GM23338 (cell line): ENCODE results near the gene PPP1R9B. TPM values are rescaled to one million over a fixed set of nuclear protein-coding genes. Genes with fewer than 3 reads are reported as not detected.

ENCODE experiments used
- ATAC-seq: fragments of 200-7000 bp; cut with Tn5 transposase; 3 replicates; pipeline ENCODE4 v1.9.1; 2020
- DNase-seq: peaks from one replicate; pipeline ENCODE4 v3.0.0-alpha.2; 2015; ENCODE audit warnings: low spot score
- H2AFZ ChIP-seq: fragments of 200-600 bp; sonication (generic); 2 replicates; pipeline ENCODE4 v1.8.0; 2016; ENCODE audit warnings: antibody characterized with exemption, mild to moderate bottlenecking, moderate library complexity
- H3F3A ChIP-seq: fragments of 200-600 bp; sonication (generic); replicated peaks from 2 replicates; pipeline ENCODE4 v1.8.0; 2017; ENCODE audit warnings: antibody characterized with exemption, mixed run types, low read depth
- H3K27ac ChIP-seq: fragments of 200-600 bp; sonication (generic); 2 replicates; pipeline ENCODE4 v1.6.1; 2016; ENCODE audit warnings: low read depth
- H3K27me3 ChIP-seq: fragments of 200-600 bp; sonication (generic); 2 replicates; pipeline ENCODE4 v1.8.0; 2016; ENCODE audit warnings: mild to moderate bottlenecking, mixed run types, moderate library complexity; ENCODE audit not compliant: insufficient read depth
- H3K36me3 ChIP-seq: fragments of 200-600 bp; sonication (generic); 2 replicates; pipeline ENCODE4 v1.8.0; 2016; ENCODE audit warnings: mild to moderate bottlenecking; ENCODE audit not compliant: insufficient read depth
- H3K4me1 ChIP-seq: fragments of 200-600 bp; sonication (generic); 2 replicates; pipeline ENCODE4 v1.8.0; 2016; ENCODE audit warnings: mild to moderate bottlenecking, moderate library complexity; ENCODE audit not compliant: insufficient read depth
- H3K4me2 ChIP-seq: fragments of 200-600 bp; sonication (generic); 2 replicates; pipeline ENCODE4 v1.7.1; 2017; ENCODE audit warnings: mixed run types
- H3K4me3 ChIP-seq: fragments of 200-600 bp; sonication (generic); 2 replicates; pipeline ENCODE4 v1.6.1; 2016; ENCODE audit warnings: mixed run types
- H3K79me2 ChIP-seq: fragments of 200-600 bp; sonication (generic); replicated peaks from 2 replicates; pipeline ENCODE4 v1.8.0; 2017; ENCODE audit warnings: mild to moderate bottlenecking; ENCODE audit not compliant: insufficient read depth
- H3K9me2 ChIP-seq: fragments of 200-600 bp; sonication (generic); 2 replicates; pipeline ENCODE4 v1.8.0; 2017; ENCODE audit not compliant: insufficient read depth
- H4K20me1 ChIP-seq: fragments of 200-600 bp; sonication (generic); replicated peaks from 2 replicates; pipeline ENCODE4 v1.8.0; 2017; ENCODE audit warnings: mild to moderate bottlenecking; ENCODE audit not compliant: insufficient read depth
- H3K27ac Mint-ChIP-seq: 2 replicates; pipeline ENCODE4 v1.8.0; 2020; ENCODE audit warnings: inconsistent platforms, mild to moderate bottlenecking, moderate library complexity, mixed read lengths
- H3K27me3 Mint-ChIP-seq: 3 replicates; pipeline ENCODE4 v1.8.0; 2022; ENCODE audit warnings: low read depth, mild to moderate bottlenecking, moderate library complexity, mixed read lengths, inconsistent platforms; ENCODE audit not compliant: insufficient read depth, poor library complexity
- H3K36me3 Mint-ChIP-seq: 3 replicates; pipeline ENCODE4 v1.8.0; 2021; ENCODE audit warnings: low read depth, mild to moderate bottlenecking, inconsistent platforms, moderate library complexity, mixed read lengths
- H3K4me1 Mint-ChIP-seq: 3 replicates; pipeline ENCODE4 v1.8.0; 2020; ENCODE audit warnings: mild to moderate bottlenecking, inconsistent platforms, mixed read lengths
- H3K4me3 Mint-ChIP-seq: 3 replicates; pipeline ENCODE4 v1.8.0; 2021; ENCODE audit warnings: moderate library complexity, mild to moderate bottlenecking, inconsistent platforms, mixed read lengths
- H3K9me3 Mint-ChIP-seq: 3 replicates; pipeline ENCODE4 v1.8.0; 2020; ENCODE audit warnings: moderate library complexity, mild to moderate bottlenecking, inconsistent platforms, mixed read lengths
- CREB1 ChIP-seq: fragments of 250-450 bp; sonication (Bioruptor Pico); IDR thresholded peaks from 2 replicates; pipeline ENCODE4 v1.5.0; 2020; ENCODE audit warnings: low read depth, mild to moderate bottlenecking, moderate library complexity
- EZH2 ChIP-seq: fragments of 200-600 bp; sonication (generic); IDR thresholded peaks from one replicate; pipeline ENCODE4 v1.8.0; 2017; ENCODE audit warnings: antibody characterized with exemption, mild to moderate bottlenecking, low read depth; ENCODE audit not compliant: unreplicated experiment
- EZH2phosphoT487 ChIP-seq: fragments of 200-600 bp; sonication (generic); IDR thresholded peaks from one replicate; pipeline ENCODE4 v1.8.1; 2018; ENCODE audit warnings: antibody characterized with exemption; ENCODE audit not compliant: unreplicated experiment
- JUNB ChIP-seq: IDR thresholded peaks from one replicate; pipeline ENCODE4 v1.6.1; 2016; ENCODE audit warnings: antibody characterized with exemption; ENCODE audit not compliant: unreplicated experiment
- NANOG ChIP-seq: IDR thresholded peaks from 2 replicates; pipeline ENCODE4 v1.6.1; 2016; ENCODE audit warnings: antibody characterized with exemption, borderline replicate concordance
- POLR2AphosphoS5 ChIP-seq: IDR thresholded peaks from 2 replicates; pipeline ENCODE4 v1.6.1; 2016; ENCODE audit warnings: antibody characterized with exemption, low read depth
- STAT1 ChIP-seq: IDR thresholded peaks from one replicate; pipeline ENCODE4 v1.6.1; 2016; ENCODE audit warnings: antibody characterized with exemption; ENCODE audit not compliant: unreplicated experiment
- ZNF114 ChIP-seq: fragments of 250-450 bp; sonication (Bioruptor Pico); IDR thresholded peaks from 2 replicates; pipeline ENCODE4 v1.5.0; 2020; ENCODE audit warnings: mild to moderate bottlenecking, moderate library complexity
- ZNF331 ChIP-seq: fragments of 250-450 bp; sonication (Bioruptor Pico); IDR thresholded peaks from 2 replicates; pipeline ENCODE4 v1.5.0; 2020; ENCODE audit warnings: low read depth, mild to moderate bottlenecking, moderate library complexity
- polyA plus RNA-seq: library from polyadenylated mRNA; unstranded; fragments of >200 nt; fragmentation: Nextera tagmentation; extraction: Ambion mirVana; gene quantifications from 2 replicates; pipeline ENCODE4 v1.2.1, GENCODE V29; 2016
- total RNA-seq: library from RNA; depleted of rRNA; stranded (reverse); fragments of >200 nt; shearing (Covaris generic); gene quantifications from 2 replicates; pipeline ENCODE4 v1.2.3, GENCODE V29; 2014
- TF ChIP-seq, protein P1 (sequence below): IDR thresholded peaks from one replicate; pipeline ENCODE4 v1.6.1; 2018; ENCODE audit warnings: antibody characterized with exemption; ENCODE audit not compliant: unreplicated experiment
- TF ChIP-seq, protein P2 (sequence below): fragments of 250-450 bp; sonication (Bioruptor Pico); IDR thresholded peaks from 2 replicates; pipeline ENCODE4 v1.5.0; 2020; ENCODE audit warnings: mild to moderate bottlenecking, moderate library complexity
- TF ChIP-seq, protein P3 (sequence below): IDR thresholded peaks from 2 replicates; pipeline ENCODE4 v1.6.1; 2016; ENCODE audit warnings: antibody characterized with exemption
- TF ChIP-seq, protein P4 (sequence below), 2 experiments: fragments of 200-600 bp in 1 of 2; sonication (generic) in 1 of 2; conservative IDR thresholded peaks; 2 replicates each; pipeline versions ENCODE4 v1.5.1 to v1.6.1; 2016 to 2017; ENCODE audit warnings: antibody characterized with exemption in 2 of 2, low read depth in 2 of 2, mild to moderate bottlenecking in 2 of 2, moderate library complexity in 1 of 2

The PPP1R9B gene
- total and polyA plus RNA-seq, 2 experiments from 2014 or later: 2.1 to 10.5 TPM

DNA sequence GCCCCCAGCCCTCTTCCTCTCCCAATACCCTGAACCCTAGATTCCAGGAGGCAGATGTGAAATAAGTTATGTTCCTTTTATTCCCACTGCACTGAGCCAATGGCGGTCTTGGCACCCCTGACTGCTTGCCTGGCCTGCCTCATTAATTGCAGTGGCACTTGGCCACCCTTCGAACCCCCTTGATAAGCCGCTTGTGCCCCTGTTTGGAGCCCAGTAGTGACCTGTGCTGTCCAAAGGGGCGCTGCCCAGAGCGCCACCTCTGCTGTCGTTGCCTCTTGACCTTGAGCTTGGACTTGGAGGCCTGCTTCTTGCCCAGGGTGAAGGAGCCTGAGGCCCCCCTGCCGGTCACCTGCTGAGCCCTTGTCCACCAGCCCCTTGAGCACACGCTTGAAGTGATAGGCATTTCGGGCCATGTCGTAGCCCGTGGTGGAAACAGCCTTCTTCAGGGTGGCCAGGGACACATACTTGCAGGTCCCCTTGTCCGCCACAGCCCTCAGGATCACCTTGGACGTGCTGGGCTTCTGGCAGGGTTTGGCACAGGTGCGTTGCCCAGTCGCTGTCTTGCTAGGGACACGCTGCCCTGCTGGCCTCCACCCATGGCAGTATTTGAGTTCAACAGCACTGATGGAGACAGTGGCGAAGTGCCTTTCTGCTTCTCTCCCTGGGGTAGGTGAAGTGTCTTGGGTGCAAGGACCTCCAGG lies 21.0 kb upstream of the PPP1R9B start:
- Mint-ChIP-seq H3K27ac (no peak overlapping the region), H3K4me1 (peaks cover 25% of the 10 kb centered on the region), H3K9me3 (no peaks in the 10 kb centered on the region; the same call in 2 of the 3 replicates), H3K36me3 (no peaks in the 10 kb centered on the region), H3K4me3 (no peak overlapping the region), H3K27me3 (peaks cover 11% of the 10 kb centered on the region)
- no peak for TF ChIP-seq ZNF331 (CRISPR knock-in tag)
- TF ChIP-seq STAT1: no peak
- TF ChIP-seq, protein P1, sequence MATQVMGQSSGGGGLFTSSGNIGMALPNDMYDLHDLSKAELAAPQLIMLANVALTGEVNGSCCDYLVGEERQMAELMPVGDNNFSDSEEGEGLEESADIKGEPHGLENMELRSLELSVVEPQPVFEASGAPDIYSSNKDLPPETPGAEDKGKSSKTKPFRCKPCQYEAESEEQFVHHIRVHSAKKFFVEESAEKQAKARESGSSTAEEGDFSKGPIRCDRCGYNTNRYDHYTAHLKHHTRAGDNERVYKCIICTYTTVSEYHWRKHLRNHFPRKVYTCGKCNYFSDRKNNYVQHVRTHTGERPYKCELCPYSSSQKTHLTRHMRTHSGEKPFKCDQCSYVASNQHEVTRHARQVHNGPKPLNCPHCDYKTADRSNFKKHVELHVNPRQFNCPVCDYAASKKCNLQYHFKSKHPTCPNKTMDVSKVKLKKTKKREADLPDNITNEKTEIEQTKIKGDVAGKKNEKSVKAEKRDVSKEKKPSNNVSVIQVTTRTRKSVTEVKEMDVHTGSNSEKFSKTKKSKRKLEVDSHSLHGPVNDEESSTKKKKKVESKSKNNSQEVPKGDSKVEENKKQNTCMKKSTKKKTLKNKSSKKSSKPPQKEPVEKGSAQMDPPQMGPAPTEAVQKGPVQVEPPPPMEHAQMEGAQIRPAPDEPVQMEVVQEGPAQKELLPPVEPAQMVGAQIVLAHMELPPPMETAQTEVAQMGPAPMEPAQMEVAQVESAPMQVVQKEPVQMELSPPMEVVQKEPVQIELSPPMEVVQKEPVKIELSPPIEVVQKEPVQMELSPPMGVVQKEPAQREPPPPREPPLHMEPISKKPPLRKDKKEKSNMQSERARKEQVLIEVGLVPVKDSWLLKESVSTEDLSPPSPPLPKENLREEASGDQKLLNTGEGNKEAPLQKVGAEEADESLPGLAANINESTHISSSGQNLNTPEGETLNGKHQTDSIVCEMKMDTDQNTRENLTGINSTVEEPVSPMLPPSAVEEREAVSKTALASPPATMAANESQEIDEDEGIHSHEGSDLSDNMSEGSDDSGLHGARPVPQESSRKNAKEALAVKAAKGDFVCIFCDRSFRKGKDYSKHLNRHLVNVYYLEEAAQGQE: no peak
- no peak for TF ChIP-seq EZH2phosphoT487
- TF ChIP-seq, protein P2, sequence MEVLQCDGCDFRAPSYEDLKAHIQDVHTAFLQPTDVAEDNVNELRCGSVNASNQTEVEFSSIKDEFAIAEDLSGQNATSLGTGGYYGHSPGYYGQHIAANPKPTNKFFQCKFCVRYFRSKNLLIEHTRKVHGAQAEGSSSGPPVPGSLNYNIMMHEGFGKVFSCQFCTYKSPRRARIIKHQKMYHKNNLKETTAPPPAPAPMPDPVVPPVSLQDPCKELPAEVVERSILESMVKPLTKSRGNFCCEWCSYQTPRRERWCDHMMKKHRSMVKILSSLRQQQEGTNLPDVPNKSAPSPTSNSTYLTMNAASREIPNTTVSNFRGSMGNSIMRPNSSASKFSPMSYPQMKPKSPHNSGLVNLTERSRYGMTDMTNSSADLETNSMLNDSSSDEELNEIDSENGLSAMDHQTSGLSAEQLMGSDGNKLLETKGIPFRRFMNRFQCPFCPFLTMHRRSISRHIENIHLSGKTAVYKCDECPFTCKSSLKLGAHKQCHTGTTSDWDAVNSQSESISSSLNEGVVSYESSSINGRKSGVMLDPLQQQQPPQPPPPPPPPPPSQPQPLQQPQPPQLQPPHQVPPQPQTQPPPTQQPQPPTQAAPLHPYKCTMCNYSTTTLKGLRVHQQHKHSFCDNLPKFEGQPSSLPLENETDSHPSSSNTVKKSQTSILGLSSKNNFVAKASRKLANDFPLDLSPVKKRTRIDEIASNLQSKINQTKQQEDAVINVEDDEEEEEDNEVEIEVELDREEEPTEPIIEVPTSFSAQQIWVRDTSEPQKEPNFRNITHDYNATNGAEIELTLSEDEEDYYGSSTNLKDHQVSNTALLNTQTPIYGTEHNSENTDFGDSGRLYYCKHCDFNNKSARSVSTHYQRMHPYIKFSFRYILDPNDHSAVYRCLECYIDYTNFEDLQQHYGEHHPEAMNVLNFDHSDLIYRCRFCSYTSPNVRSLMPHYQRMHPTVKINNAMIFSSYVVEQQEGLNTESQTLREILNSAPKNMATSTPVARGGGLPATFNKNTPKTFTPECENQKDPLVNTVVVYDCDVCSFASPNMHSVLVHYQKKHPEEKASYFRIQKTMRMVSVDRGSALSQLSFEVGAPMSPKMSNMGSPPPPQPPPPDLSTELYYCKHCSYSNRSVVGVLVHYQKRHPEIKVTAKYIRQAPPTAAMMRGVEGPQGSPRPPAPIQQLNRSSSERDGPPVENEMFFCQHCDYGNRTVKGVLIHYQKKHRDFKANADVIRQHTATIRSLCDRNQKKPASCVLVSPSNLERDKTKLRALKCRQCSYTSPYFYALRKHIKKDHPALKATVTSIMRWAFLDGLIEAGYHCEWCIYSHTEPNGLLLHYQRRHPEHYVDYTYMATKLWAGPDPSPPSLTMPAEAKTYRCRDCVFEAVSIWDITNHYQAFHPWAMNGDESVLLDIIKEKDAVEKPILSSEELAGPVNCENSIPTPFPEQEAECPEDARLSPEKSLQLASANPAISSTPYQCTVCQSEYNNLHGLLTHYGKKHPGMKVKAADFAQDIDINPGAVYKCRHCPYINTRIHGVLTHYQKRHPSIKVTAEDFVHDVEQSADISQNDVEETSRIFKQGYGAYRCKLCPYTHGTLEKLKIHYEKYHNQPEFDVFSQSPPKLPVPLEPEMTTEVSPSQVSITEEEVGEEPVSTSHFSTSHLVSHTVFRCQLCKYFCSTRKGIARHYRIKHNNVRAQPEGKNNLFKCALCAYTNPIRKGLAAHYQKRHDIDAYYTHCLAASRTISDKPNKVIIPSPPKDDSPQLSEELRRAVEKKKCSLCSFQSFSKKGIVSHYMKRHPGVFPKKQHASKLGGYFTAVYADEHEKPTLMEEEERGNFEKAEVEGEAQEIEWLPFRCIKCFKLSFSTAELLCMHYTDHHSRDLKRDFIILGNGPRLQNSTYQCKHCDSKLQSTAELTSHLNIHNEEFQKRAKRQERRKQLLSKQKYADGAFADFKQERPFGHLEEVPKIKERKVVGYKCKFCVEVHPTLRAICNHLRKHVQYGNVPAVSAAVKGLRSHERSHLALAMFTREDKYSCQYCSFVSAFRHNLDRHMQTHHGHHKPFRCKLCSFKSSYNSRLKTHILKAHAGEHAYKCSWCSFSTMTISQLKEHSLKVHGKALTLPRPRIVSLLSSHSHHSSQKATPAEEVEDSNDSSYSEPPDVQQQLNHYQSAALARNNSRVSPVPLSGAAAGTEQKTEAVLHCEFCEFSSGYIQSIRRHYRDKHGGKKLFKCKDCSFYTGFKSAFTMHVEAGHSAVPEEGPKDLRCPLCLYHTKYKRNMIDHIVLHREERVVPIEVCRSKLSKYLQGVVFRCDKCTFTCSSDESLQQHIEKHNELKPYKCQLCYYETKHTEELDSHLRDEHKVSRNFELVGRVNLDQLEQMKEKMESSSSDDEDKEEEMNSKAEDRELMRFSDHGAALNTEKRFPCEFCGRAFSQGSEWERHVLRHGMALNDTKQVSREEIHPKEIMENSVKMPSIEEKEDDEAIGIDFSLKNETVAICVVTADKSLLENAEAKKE (CRISPR knock-in tag): no peak
- no peak for TF ChIP-seq CREB1
- TF ChIP-seq POLR2AphosphoS5: no peak
- no peak for TF ChIP-seq EZH2
- TF ChIP-seq, protein P3, sequence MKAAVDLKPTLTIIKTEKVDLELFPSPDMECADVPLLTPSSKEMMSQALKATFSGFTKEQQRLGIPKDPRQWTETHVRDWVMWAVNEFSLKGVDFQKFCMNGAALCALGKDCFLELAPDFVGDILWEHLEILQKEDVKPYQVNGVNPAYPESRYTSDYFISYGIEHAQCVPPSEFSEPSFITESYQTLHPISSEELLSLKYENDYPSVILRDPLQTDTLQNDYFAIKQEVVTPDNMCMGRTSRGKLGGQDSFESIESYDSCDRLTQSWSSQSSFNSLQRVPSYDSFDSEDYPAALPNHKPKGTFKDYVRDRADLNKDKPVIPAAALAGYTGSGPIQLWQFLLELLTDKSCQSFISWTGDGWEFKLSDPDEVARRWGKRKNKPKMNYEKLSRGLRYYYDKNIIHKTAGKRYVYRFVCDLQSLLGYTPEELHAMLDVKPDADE: no peak
- TF ChIP-seq NANOG: no peak
- TF ChIP-seq, protein P4, sequence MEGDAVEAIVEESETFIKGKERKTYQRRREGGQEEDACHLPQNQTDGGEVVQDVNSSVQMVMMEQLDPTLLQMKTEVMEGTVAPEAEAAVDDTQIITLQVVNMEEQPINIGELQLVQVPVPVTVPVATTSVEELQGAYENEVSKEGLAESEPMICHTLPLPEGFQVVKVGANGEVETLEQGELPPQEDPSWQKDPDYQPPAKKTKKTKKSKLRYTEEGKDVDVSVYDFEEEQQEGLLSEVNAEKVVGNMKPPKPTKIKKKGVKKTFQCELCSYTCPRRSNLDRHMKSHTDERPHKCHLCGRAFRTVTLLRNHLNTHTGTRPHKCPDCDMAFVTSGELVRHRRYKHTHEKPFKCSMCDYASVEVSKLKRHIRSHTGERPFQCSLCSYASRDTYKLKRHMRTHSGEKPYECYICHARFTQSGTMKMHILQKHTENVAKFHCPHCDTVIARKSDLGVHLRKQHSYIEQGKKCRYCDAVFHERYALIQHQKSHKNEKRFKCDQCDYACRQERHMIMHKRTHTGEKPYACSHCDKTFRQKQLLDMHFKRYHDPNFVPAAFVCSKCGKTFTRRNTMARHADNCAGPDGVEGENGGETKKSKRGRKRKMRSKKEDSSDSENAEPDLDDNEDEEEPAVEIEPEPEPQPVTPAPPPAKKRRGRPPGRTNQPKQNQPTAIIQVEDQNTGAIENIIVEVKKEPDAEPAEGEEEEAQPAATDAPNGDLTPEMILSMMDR (conservative IDR thresholded peaks at IDR 0.05; ENCODE audit: low read depth in 2 of 2): no peak
- TF ChIP-seq JUNB: no peak
- no peak for TF ChIP-seq ZNF114 (CRISPR knock-in tag)
- Histone ChIP-seq H3K27me3 (no peaks in the 10 kb centered on the region), H3K9me2 (no peaks in the 10 kb centered on the region), H3K4me1 (no peaks in the 10 kb centered on the region), H3K36me3 (no peaks in the 10 kb centered on the region), H2AFZ (no peak overlapping the region), H3K27ac (no peak overlapping the region), H3K79me2 (no peaks in the 10 kb centered on the region), H3F3A (no peaks in the 10 kb centered on the region), H3K4me3 (no peak overlapping the region), H4K20me1 (no peaks in the 10 kb centered on the region), H3K4me2 (no peak overlapping the region)
- no peak for DNase-seq
- no peak for ATAC-seq
